GM12864 (cell line): ENCODE data around the gene RBM19.

Experiments used
- DNase-seq: peaks from one replicate; pipeline ENCODE4 v3.0.0-alpha.2; 2011; ENCODE audit warnings: low read depth
- H3K4me3 ChIP-seq: 2 replicates; pipeline ENCODE4 v1.5.1; 2011; ENCODE audit warnings: mild to moderate bottlenecking, low read depth, low read length, control low read depth
- CTCF ChIP-seq: IDR thresholded peaks from 2 replicates; pipeline ENCODE4 v1.5.1; 2011; ENCODE audit warnings: low read depth, mild to moderate bottlenecking, moderate library complexity, low read length, control low read depth, inconsistent platforms; ENCODE audit errors: missing control alignments

The RBM19 gene

GRCh38 chr12:113962733-113963132, 3.4 kb downstream of the RBM19 start:
- no peak for TF ChIP-seq CTCF
- DNase-seq = no peak

GRCh38 chr12:113961921-113962710, 4.0 kb downstream of the RBM19 start:
- DNase-seq = peak; percentile 35
- no peak for TF ChIP-seq CTCF

More at GRCh38 chr12:113962733-113963132, 3.4 kb downstream of the RBM19 start:
- no peak overlapping the region for H3K4me3 ChIP-seq

GRCh38 chr12:113960030-113960429, 6.1 kb downstream of the RBM19 start:
- H3K4me3 ChIP-seq = no peak overlapping the region
- DNase-seq = no peak
- TF ChIP-seq CTCF = no peak

More at GRCh38 chr12:113961921-113962710, 4.0 kb downstream of the RBM19 start:
- H3K4me3 ChIP-seq = no peak overlapping the region

GRCh38 chr12:113959096-113959495, 7.0 kb downstream of the RBM19 start:
- no peak for DNase-seq
- no peak overlapping the region for H3K4me3 ChIP-seq
- TF ChIP-seq CTCF = no peak

- DNase-seq = no peak
- TF ChIP-seq CTCF = no peak
- H3K4me3 ChIP-seq = no peak overlapping the region
Observed at GRCh38 chr12:113958108-113958507, 8.0 kb downstream of the RBM19 start.

- TF ChIP-seq CTCF = no peak
- no peak overlapping the region for H3K4me3 ChIP-seq
- DNase-seq = no peak
Observed at GRCh38 chr12:113957627-113958026, 8.5 kb downstream of the RBM19 start.
